Neural cell (in vitro differentiated cells): Measurements from ENCODE around the gene MPPED1. TPM values are rescaled to one million over a fixed set of nuclear protein-coding genes. Genes with fewer than 3 reads are reported as not detected.

Experiments used
- H2AFZ ChIP-seq: fragments of 200-600, 300-800 bp; sonication (generic), shearing (Covaris generic); 2 replicates; pipeline ENCODE4 v1.6.0; 2014; ENCODE audit warnings: low read depth, mild to moderate bottlenecking, antibody characterized with exemption, low read length, moderate library complexity
- H3F3A ChIP-seq: fragments of 200-600 bp; shearing (Covaris generic); 2 replicates; pipeline ENCODE4 v1.6.1; 2016; ENCODE audit warnings: mild to moderate bottlenecking, moderate library complexity, mixed read lengths, antibody characterized with exemption, low read length; ENCODE audit not compliant: insufficient read depth, poor library complexity, severe bottlenecking
- H3K27ac ChIP-seq: fragments of 200-600, 300-800 bp; sonication (generic), shearing (Covaris generic); 2 replicates; pipeline ENCODE4 v1.5.1; 2014; ENCODE audit warnings: mild to moderate bottlenecking, low read length, moderate library complexity
- H3K27me3 ChIP-seq: fragments of 300-800, 200-600 bp; sonication (generic), shearing (Covaris generic); 2 replicates; pipeline ENCODE4 v1.6.0; 2014; ENCODE audit warnings: mild to moderate bottlenecking, low read depth, low read length, moderate library complexity; ENCODE audit not compliant: insufficient read depth
- H3K36me3 ChIP-seq: fragments of 300-800, 200-600 bp; sonication (generic), shearing (Covaris generic); 2 replicates; pipeline ENCODE4 v1.5.1; 2014; ENCODE audit warnings: mild to moderate bottlenecking, antibody characterized with exemption, low read length, moderate library complexity; ENCODE audit not compliant: insufficient read depth
- H3K4me2 ChIP-seq: fragments of 300-800, 200-600 bp; sonication (generic), shearing (Covaris generic); 2 replicates; pipeline ENCODE4 v1.6.0; 2014; ENCODE audit warnings: mild to moderate bottlenecking, low read length
- H3K4me3 ChIP-seq: fragments of 300-800, 200-600 bp; sonication (generic), shearing (Covaris generic); 2 replicates; pipeline ENCODE4 v1.5.1; 2014; ENCODE audit warnings: mild to moderate bottlenecking, low read length, moderate library complexity
- H3K79me2 ChIP-seq: fragments of 200-600 bp; shearing (Covaris generic); replicated peaks from 2 replicates; pipeline ENCODE4 v1.6.0; 2014; ENCODE audit warnings: mild to moderate bottlenecking, low read length, moderate library complexity; ENCODE audit not compliant: insufficient read depth
- H3K9ac ChIP-seq: fragments of 300-800, 200-600 bp; sonication (generic), shearing (Covaris generic); 2 replicates; pipeline ENCODE4 v1.6.1; 2016; ENCODE audit warnings: mild to moderate bottlenecking, low read length, mixed read lengths
- H3K9me2 ChIP-seq: fragments of 200-600 bp; shearing (Covaris generic); 2 replicates; pipeline ENCODE4 v1.6.1; 2016; ENCODE audit warnings: mild to moderate bottlenecking, low read length, mixed read lengths; ENCODE audit not compliant: insufficient read depth
- H3K9me3 ChIP-seq: fragments of 200-600, 300-800 bp; sonication (generic), shearing (Covaris generic); 2 replicates; pipeline ENCODE4 v1.6.1; 2016; ENCODE audit warnings: mild to moderate bottlenecking, mixed run types, low read length, moderate library complexity, mixed read lengths
- H4K20me1 ChIP-seq: fragments of 200-600 bp; shearing (Covaris generic); 2 replicates; pipeline ENCODE4 v1.6.1; 2016; ENCODE audit warnings: mild to moderate bottlenecking, mixed run types; ENCODE audit not compliant: insufficient read depth
- EP300 ChIP-seq: fragments of 450-650 bp; conservative IDR thresholded peaks from 2 replicates; pipeline ENCODE4 v1.6.1; 2014; ENCODE audit warnings: antibody characterized with exemption, mild to moderate bottlenecking, moderate library complexity; ENCODE audit not compliant: poor library complexity, severe bottlenecking
- EZH2 ChIP-seq: fragments of 200-600, 300-800 bp; shearing (Covaris generic), sonication (generic); IDR thresholded peaks from 2 replicates; pipeline ENCODE4 v1.6.1; 2014; ENCODE audit warnings: antibody characterized with exemption, low read length, borderline replicate concordance, mild to moderate bottlenecking; ENCODE audit not compliant: insufficient read depth, poor library complexity, severe bottlenecking
- MXI1 ChIP-seq: fragments of 450-650 bp; conservative IDR thresholded peaks from 2 replicates; pipeline ENCODE4 v1.6.1; 2014; ENCODE audit warnings: antibody characterized with exemption, mild to moderate bottlenecking; ENCODE audit not compliant: poor library complexity, severe bottlenecking
- POLR2AphosphoS5 ChIP-seq: IDR thresholded peaks from 2 replicates; pipeline ENCODE4 v1.6.1; 2012
- RAD21 ChIP-seq: fragments of 450-650 bp; conservative IDR thresholded peaks from 2 replicates; pipeline ENCODE4 v1.6.1; 2014; ENCODE audit warnings: antibody characterized with exemption, mild to moderate bottlenecking, moderate library complexity
- REST ChIP-seq: IDR thresholded peaks from 2 replicates; pipeline ENCODE4 v1.6.1; 2012; ENCODE audit warnings: borderline replicate concordance
- SMC3 ChIP-seq: fragments of 450-650 bp; conservative IDR thresholded peaks from 2 replicates; pipeline ENCODE4 v1.6.1; 2014; ENCODE audit warnings: antibody characterized with exemption, mild to moderate bottlenecking, moderate library complexity; ENCODE audit not compliant: poor library complexity
- TAF1 ChIP-seq: IDR thresholded peaks from 2 replicates; pipeline ENCODE4 v1.6.1; 2012; ENCODE audit warnings: low read depth
- polyA plus RNA-seq: library from polyadenylated mRNA; depleted of rRNA; stranded (reverse); fragments of >200 nt; gene quantifications from 2 replicates; pipeline ENCODE4 v1.2.3, GENCODE V29; 2014
- TF ChIP-seq, protein P1 (sequence below): fragments of 450-650 bp; IDR thresholded peaks from 2 replicates; pipeline ENCODE4 v1.5.1; 2014; ENCODE audit warnings: antibody characterized with exemption, mild to moderate bottlenecking, moderate library complexity; ENCODE audit not compliant: poor library complexity, severe bottlenecking

MPPED1 gene
- polyA plus RNA-seq, 1 donor from 2014 or later: 33.4 TPM

- no peaks in the 10 kb centered on the region for H4K20me1 ChIP-seq
- H3K9me2 ChIP-seq: no peaks in the 10 kb centered on the region
- H3K27ac ChIP-seq: no peak overlapping the region
- no peaks in the 10 kb centered on the region for H3K36me3 ChIP-seq
- H3K9ac ChIP-seq: no peak overlapping the region
- H3K4me3 ChIP-seq: no peak overlapping the region
- H3F3A ChIP-seq: no peaks in the 10 kb centered on the region
- H3K27me3 ChIP-seq: no peaks in the 10 kb centered on the region
- TF ChIP-seq SMC3 (no peak), EP300 (no peak), TAF1 (no peak), EZH2 (no peak), RAD21 (no peak), POLR2AphosphoS5 (no peak), MXI1 (no peak), REST (no peak)
- TF ChIP-seq, protein P1, sequence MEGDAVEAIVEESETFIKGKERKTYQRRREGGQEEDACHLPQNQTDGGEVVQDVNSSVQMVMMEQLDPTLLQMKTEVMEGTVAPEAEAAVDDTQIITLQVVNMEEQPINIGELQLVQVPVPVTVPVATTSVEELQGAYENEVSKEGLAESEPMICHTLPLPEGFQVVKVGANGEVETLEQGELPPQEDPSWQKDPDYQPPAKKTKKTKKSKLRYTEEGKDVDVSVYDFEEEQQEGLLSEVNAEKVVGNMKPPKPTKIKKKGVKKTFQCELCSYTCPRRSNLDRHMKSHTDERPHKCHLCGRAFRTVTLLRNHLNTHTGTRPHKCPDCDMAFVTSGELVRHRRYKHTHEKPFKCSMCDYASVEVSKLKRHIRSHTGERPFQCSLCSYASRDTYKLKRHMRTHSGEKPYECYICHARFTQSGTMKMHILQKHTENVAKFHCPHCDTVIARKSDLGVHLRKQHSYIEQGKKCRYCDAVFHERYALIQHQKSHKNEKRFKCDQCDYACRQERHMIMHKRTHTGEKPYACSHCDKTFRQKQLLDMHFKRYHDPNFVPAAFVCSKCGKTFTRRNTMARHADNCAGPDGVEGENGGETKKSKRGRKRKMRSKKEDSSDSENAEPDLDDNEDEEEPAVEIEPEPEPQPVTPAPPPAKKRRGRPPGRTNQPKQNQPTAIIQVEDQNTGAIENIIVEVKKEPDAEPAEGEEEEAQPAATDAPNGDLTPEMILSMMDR: no peak
- H3K79me2 ChIP-seq: no peaks in the 10 kb centered on the region
- H2AFZ ChIP-seq: no peak overlapping the region
- no peak overlapping the region for H3K4me2 ChIP-seq
- no peaks in the 10 kb centered on the region for H3K9me3 ChIP-seq
Observed at GRCh38 chr22:43502306-43502874, 90.6 kb downstream of the MPPED1 start.

DNA sequence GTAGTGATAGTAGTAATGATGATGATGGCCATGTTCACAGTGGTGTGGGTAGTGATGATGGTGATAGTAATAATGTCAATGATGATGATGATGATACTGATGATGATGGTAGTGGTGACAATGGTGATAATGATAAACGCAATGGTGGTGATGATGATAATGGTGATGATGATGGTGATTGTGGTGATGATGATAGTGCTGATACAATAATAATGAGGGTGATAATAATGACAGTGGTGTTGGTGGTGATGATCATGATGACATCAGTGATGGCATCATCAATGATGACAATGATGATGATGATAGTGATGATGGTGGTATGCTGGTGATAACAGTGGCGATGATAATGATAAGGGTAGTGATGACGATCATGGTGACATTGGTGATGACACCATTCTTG is 92.3 kb downstream of the MPPED1 start:
- Histone ChIP-seq H3K9me2 (no peaks in the 10 kb centered on the region), H3K27me3 (no peaks in the 10 kb centered on the region), H3K27ac (no peak overlapping the region), H3K36me3 (no peaks in the 10 kb centered on the region), H3K9ac (no peak overlapping the region), H2AFZ (no peak overlapping the region), H3F3A (no peaks in the 10 kb centered on the region), H3K4me2 (no peak overlapping the region), H3K79me2 (no peaks in the 10 kb centered on the region), H3K4me3 (no peak overlapping the region), H4K20me1 (no peaks in the 10 kb centered on the region), H3K9me3 (no peaks in the 10 kb centered on the region)
- TF ChIP-seq MXI1 (no peak), RAD21 (no peak), EP300 (no peak), EZH2 (no peak), POLR2AphosphoS5 (no peak), TAF1 (no peak), SMC3 (no peak), REST (no peak)
- TF ChIP-seq, protein P1: no peak
